Central memory CD8-positive, alpha-beta T cell (primary cell): ENCODE data around the gene TRERF1.

Source experiments
- ATAC-seq: fragments of 150-1000 bp; cut with Tn5 transposase; replicated peaks from 2 replicates; pipeline ENCODE4 v1.10.0; 2022; ENCODE audit warnings: mild to moderate bottlenecking, moderate FRiP score, moderate number of reproducible peaks; ENCODE audit not compliant: poor library complexity, severe bottlenecking; ENCODE audit errors: extremely low read depth
- DNase-seq, 2 donors: peaks; one replicate each; pipeline ENCODE4 v3.0.0; 2021; ENCODE audit warnings: low spot score in 2 of 2
- H3K27ac Mint-ChIP-seq: one replicate; pipeline ENCODE4 v1.8.0; 2022; ENCODE audit warnings: low read depth, mild to moderate bottlenecking, moderate library complexity, mixed read lengths
- H3K27me3 Mint-ChIP-seq: one replicate; pipeline ENCODE4 v1.8.0; 2022; ENCODE audit warnings: mixed read lengths
- H3K36me3 Mint-ChIP-seq: one replicate; pipeline ENCODE4 v1.8.0; 2022; ENCODE audit warnings: mild to moderate bottlenecking, moderate library complexity, mixed read lengths; ENCODE audit not compliant: insufficient read depth
- H3K4me1 Mint-ChIP-seq: one replicate; pipeline ENCODE4 v1.8.0; 2022; ENCODE audit warnings: mixed read lengths
- H3K4me3 Mint-ChIP-seq: one replicate; pipeline ENCODE4 v1.8.0; 2022; ENCODE audit warnings: mild to moderate bottlenecking, moderate library complexity, mixed read lengths
- H3K9me3 Mint-ChIP-seq: one replicate; pipeline ENCODE4 v1.8.0; 2022; ENCODE audit warnings: mixed read lengths

The TRERF1 gene

GRCh38 chr6:42459888-42460287, 8.2 kb upstream of the TRERF1 start:
- no peaks in the 10 kb centered on the region for H3K27me3 Mint-ChIP-seq
- H3K36me3 Mint-ChIP-seq: no peaks in the 10 kb centered on the region
- ATAC-seq (no peak), DNase-seq (no peak)
- no peak overlapping the region for H3K4me3 Mint-ChIP-seq
- no peak overlapping the region for H3K27ac Mint-ChIP-seq
- no peaks in the 10 kb centered on the region for H3K9me3 Mint-ChIP-seq
- H3K4me1 Mint-ChIP-seq: no peaks in the 10 kb centered on the region

GRCh38 chr6:42454428-42454791, 2.7 kb upstream of the TRERF1 start:
- Mint-ChIP-seq H3K4me3 (peak overlapping the region; percentile 90), H3K27me3 (no peaks in the 10 kb centered on the region), H3K4me1 (peaks cover 28% of the 10 kb centered on the region), H3K36me3 (peaks cover 9% of the 10 kb centered on the region), H3K27ac (no peak overlapping the region), H3K9me3 (no peaks in the 10 kb centered on the region)
- ATAC-seq (no peak), DNase-seq (no peak)

GRCh38 chr6:42453654-42454427, 2.1 kb upstream of the TRERF1 start:
- peak overlapping the region; percentile 90 for H3K4me3 Mint-ChIP-seq
- DNase-seq (no peak), ATAC-seq (no peak)
- no peak overlapping the region for H3K27ac Mint-ChIP-seq
- peaks cover 12% of the 10 kb centered on the region for H3K36me3 Mint-ChIP-seq
- peaks cover 34% of the 10 kb centered on the region for H3K4me1 Mint-ChIP-seq
- no peaks in the 10 kb centered on the region for H3K9me3 Mint-ChIP-seq
- no peaks in the 10 kb centered on the region for H3K27me3 Mint-ChIP-seq

- peak overlapping the region; percentile 90 for H3K4me3 Mint-ChIP-seq
- H3K36me3 Mint-ChIP-seq: peaks cover 14% of the 10 kb centered on the region
- ATAC-seq (peak; percentile 70), DNase-seq (peak; percentile 42 to 56)
- no peak overlapping the region for H3K27ac Mint-ChIP-seq
- H3K27me3 Mint-ChIP-seq: no peaks in the 10 kb centered on the region
- no peaks in the 10 kb centered on the region for H3K9me3 Mint-ChIP-seq
- H3K4me1 Mint-ChIP-seq: peaks cover 41% of the 10 kb centered on the region
Measured at GRCh38 chr6:42453031-42453653, 1.4 kb upstream of the TRERF1 start.

- peak overlapping the region; percentile 90 for H3K4me3 Mint-ChIP-seq
- peak overlapping the region; percentile 76 for H3K27ac Mint-ChIP-seq
- ATAC-seq: peak; percentile 40
- no peaks in the 10 kb centered on the region for H3K27me3 Mint-ChIP-seq
- DNase-seq: peak; percentile 26 to 40
- peaks cover 14% of the 10 kb centered on the region for H3K36me3 Mint-ChIP-seq
- H3K9me3 Mint-ChIP-seq: no peaks in the 10 kb centered on the region
- H3K4me1 Mint-ChIP-seq: peaks cover 48% of the 10 kb centered on the region
Measured at GRCh38 chr6:42452171-42453030, 675 bp upstream of the TRERF1 start.

GRCh38 chr6:42450477-42451332, 1.0 kb downstream of the TRERF1 start:
- Mint-ChIP-seq H3K27ac (peak overlapping the region; percentile 76), H3K9me3 (no peaks in the 10 kb centered on the region), H3K4me3 (peak overlapping the region; percentile 90), H3K27me3 (no peaks in the 10 kb centered on the region), H3K36me3 (peaks cover 14% of the 10 kb centered on the region), H3K4me1 (peaks cover 63% of the 10 kb centered on the region)
- no peak for DNase-seq
- peak; percentile 7 for ATAC-seq

- Mint-ChIP-seq H3K27me3 (no peaks in the 10 kb centered on the region), H3K4me1 (peaks cover 70% of the 10 kb centered on the region)
Measured at GRCh38 chr6:42449917-42450476, 1.7 kb downstream of the TRERF1 start.

GRCh38 chr6:42448927-42449659, 2.6 kb downstream of the TRERF1 start:
- Mint-ChIP-seq H3K27me3 (no peaks in the 10 kb centered on the region), H3K27ac (peak overlapping the region; percentile 76), H3K9me3 (no peaks in the 10 kb centered on the region), H3K4me1 (peaks cover 77% of the 10 kb centered on the region), H3K36me3 (peaks cover 12% of the 10 kb centered on the region), H3K4me3 (peak overlapping the region; percentile 90)
- no peak for DNase-seq
- no peak for ATAC-seq

More at GRCh38 chr6:42449917-42450476, 1.7 kb downstream of the TRERF1 start:
- no peak for DNase-seq
- H3K27ac Mint-ChIP-seq: peak overlapping the region; percentile 76
- peaks cover 14% of the 10 kb centered on the region for H3K36me3 Mint-ChIP-seq
- peak overlapping the region; percentile 90 for H3K4me3 Mint-ChIP-seq
- no peaks in the 10 kb centered on the region for H3K9me3 Mint-ChIP-seq
- ATAC-seq: no peak

- H3K4me3 Mint-ChIP-seq: peak overlapping the region; percentile 90
- no peaks in the 10 kb centered on the region for H3K9me3 Mint-ChIP-seq
Measured at GRCh38 chr6:42448391-42448790, 3.3 kb downstream of the TRERF1 start.

GRCh38 chr6:42446996-42447395, 4.7 kb downstream of the TRERF1 start:
- no peaks in the 10 kb centered on the region for H3K9me3 Mint-ChIP-seq
- peaks cover 8% of the 10 kb centered on the region for H3K36me3 Mint-ChIP-seq
- H3K27ac Mint-ChIP-seq: peak overlapping the region; percentile 76
- peaks cover 85% of the 10 kb centered on the region for H3K4me1 Mint-ChIP-seq
- DNase-seq (no peak), ATAC-seq (no peak)
- no peaks in the 10 kb centered on the region for H3K27me3 Mint-ChIP-seq
- peak overlapping the region; percentile 90 for H3K4me3 Mint-ChIP-seq

More at GRCh38 chr6:42448391-42448790, 3.3 kb downstream of the TRERF1 start:
- no peak for DNase-seq
- Mint-ChIP-seq H3K27ac (peak overlapping the region; percentile 76), H3K4me1 (peaks cover 77% of the 10 kb centered on the region), H3K27me3 (no peaks in the 10 kb centered on the region), H3K36me3 (peaks cover 10% of the 10 kb centered on the region)
- ATAC-seq: no peak

GRCh38 chr6:42446370-42446769, 5.4 kb downstream of the TRERF1 start:
- DNase-seq (no peak), ATAC-seq (no peak)
- Mint-ChIP-seq H3K9me3 (no peaks in the 10 kb centered on the region), H3K4me1 (peaks cover 90% of the 10 kb centered on the region), H3K27ac (peak overlapping the region; percentile 64), H3K4me3 (peak overlapping the region; percentile 49), H3K27me3 (no peaks in the 10 kb centered on the region), H3K36me3 (peaks cover 5% of the 10 kb centered on the region)
